ENCODE results near the gene BTD. TPM values are rescaled to one million over a fixed set of nuclear protein-coding genes. Genes with fewer than 3 reads are reported as not detected.
A peak's percentile ranks its signal among the peaks of the same experiment; 100 is the strongest.

BTD gene
- polyA plus RNA-seq, 2 of the 4 experiments (the other 2 are of a cell fraction): 17.6 to 17.8 TPM

DNA sequence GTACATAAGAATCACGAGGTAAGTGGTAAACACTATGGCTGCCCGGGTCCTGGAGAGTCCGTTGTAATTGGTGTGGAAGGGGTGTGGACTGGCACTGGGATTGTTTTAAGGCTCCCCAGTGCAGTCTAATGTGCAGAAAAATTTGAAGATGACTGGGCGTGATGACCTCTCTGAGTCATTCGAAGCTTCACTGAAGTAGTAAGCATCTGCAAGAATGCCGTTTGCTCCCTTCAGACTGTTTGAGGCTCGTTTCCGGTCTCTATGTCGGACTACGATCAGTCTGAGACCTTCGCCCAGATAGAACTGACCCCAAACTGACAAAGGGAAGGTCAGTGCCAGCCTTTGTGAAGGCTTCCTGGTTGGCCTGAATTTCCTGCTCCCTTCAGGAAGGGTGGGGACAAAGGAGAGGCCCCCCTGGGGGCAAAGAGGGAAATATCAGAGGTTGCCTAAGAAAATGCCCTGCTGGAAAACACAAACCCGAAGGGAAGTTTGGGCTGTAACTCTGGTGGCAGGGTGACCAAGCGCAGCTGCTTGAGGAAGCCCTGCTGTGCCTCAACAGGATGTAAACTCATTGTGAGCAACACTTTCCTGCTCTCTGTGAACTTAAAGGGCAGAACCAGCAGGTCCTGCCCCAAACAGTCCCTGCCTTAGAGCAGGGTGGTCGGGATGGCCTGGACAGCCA is 34.6 kb downstream of the BTD start (continued):
- TF ChIP-seq ELK1 (IDR thresholded peaks at IDR 0.05; ENCODE audit: low read depth, low read length): no peak
- TF ChIP-seq, protein P1, sequence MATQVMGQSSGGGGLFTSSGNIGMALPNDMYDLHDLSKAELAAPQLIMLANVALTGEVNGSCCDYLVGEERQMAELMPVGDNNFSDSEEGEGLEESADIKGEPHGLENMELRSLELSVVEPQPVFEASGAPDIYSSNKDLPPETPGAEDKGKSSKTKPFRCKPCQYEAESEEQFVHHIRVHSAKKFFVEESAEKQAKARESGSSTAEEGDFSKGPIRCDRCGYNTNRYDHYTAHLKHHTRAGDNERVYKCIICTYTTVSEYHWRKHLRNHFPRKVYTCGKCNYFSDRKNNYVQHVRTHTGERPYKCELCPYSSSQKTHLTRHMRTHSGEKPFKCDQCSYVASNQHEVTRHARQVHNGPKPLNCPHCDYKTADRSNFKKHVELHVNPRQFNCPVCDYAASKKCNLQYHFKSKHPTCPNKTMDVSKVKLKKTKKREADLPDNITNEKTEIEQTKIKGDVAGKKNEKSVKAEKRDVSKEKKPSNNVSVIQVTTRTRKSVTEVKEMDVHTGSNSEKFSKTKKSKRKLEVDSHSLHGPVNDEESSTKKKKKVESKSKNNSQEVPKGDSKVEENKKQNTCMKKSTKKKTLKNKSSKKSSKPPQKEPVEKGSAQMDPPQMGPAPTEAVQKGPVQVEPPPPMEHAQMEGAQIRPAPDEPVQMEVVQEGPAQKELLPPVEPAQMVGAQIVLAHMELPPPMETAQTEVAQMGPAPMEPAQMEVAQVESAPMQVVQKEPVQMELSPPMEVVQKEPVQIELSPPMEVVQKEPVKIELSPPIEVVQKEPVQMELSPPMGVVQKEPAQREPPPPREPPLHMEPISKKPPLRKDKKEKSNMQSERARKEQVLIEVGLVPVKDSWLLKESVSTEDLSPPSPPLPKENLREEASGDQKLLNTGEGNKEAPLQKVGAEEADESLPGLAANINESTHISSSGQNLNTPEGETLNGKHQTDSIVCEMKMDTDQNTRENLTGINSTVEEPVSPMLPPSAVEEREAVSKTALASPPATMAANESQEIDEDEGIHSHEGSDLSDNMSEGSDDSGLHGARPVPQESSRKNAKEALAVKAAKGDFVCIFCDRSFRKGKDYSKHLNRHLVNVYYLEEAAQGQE (IDR thresholded peaks at IDR 0.05): no peak
- TF ChIP-seq POLR2A (IDR thresholded peaks at IDR 0.05; ENCODE audit: low read length): no peak
- TF ChIP-seq SREBF2 (IDR thresholded peaks at IDR 0.05): no peak
- no peak for TF ChIP-seq ZFP36 (IDR thresholded peaks at IDR 0.05; ENCODE audit: borderline replicate concordance, partially characterized antibody)
- TF ChIP-seq ESRRA (IDR thresholded peaks at IDR 0.05; ENCODE audit: borderline replicate concordance, low read length): no peak
- TF ChIP-seq PHF8 (IDR thresholded peaks at IDR 0.05; ENCODE audit: borderline replicate concordance, low read depth): no peak
- TF ChIP-seq TFCP2L1 (CRISPR knock-in tag; IDR thresholded peaks at IDR 0.05): no peak
- TF ChIP-seq HOXB5 (CRISPR knock-in tag; IDR thresholded peaks at IDR 0.05): peak; percentile 44; the same call in 1 of the 2 replicates
- no peak for TF ChIP-seq POLR2AphosphoS2 (conservative IDR thresholded peaks at IDR 0.05; ENCODE audit: low read length)
- TF ChIP-seq BHLHE40 (IDR thresholded peaks at IDR 0.05; ENCODE audit: low read depth, low read length): no peak
- TF ChIP-seq, protein P2, sequence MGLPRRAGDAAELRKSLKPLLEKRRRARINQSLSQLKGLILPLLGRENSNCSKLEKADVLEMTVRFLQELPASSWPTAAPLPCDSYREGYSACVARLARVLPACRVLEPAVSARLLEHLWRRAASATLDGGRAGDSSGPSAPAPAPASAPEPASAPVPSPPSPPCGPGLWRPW (IDR thresholded peaks at IDR 0.05): no peak
- TF ChIP-seq USF2 (IDR thresholded peaks at IDR 0.05): no peak
- TF ChIP-seq RNF2 (IDR thresholded peaks at IDR 0.05; ENCODE audit: borderline replicate concordance, low read depth): no peak
- no peak; a peak in 1 of 5 replicates for TF ChIP-seq RAD21 (conservative IDR thresholded peaks at IDR 0.05 in 1 of 2, IDR thresholded peaks at IDR 0.05 in 1 of 2)
- TF ChIP-seq FOSL2 (IDR thresholded peaks at IDR 0.05): peak; percentile 44; the same call in 1 of the 2 replicates
- TF ChIP-seq FOSL2 (CRISPR knock-in tag; IDR thresholded peaks at IDR 0.05): peak; percentile 73
- no peak for TF ChIP-seq ZC3H11A (IDR thresholded peaks at IDR 0.05)
- no peak for TF ChIP-seq TP53 (CRISPR knock-in tag; IDR thresholded peaks at IDR 0.05)
- TF ChIP-seq FOXS1 (CRISPR knock-in tag; IDR thresholded peaks at IDR 0.05): no peak
- TF ChIP-seq CBX8 (IDR thresholded peaks at IDR 0.05): no peak
- TF ChIP-seq CBX2 (IDR thresholded peaks at IDR 0.05; ENCODE audit: borderline replicate concordance, low read depth): no peak
- peak in 1 of 2 experiments; percentile 26; a peak in 2 of 5 replicates for TF ChIP-seq JUN (IDR thresholded peaks at IDR 0.05)
- TF ChIP-seq HOXB13 (CRISPR knock-in tag; IDR thresholded peaks at IDR 0.05; ENCODE audit: low read depth): no peak
- TF ChIP-seq MYC (IDR thresholded peaks at IDR 0.05; ENCODE audit: borderline replicate concordance, low read length): no peak
- TF ChIP-seq RARB (CRISPR knock-in tag; IDR thresholded peaks at IDR 0.05): no peak
- TF ChIP-seq EP300 (IDR thresholded peaks at IDR 0.05): peak; percentile 10 to 18; a peak in 1 of 5 replicates
- no peak for TF ChIP-seq CHD4 (IDR thresholded peaks at IDR 0.05; ENCODE audit: borderline replicate concordance)
- TF ChIP-seq JUNB (IDR thresholded peaks at IDR 0.05): peak; percentile 59; the same call in 1 of the 2 replicates
- TF ChIP-seq CTCF (IDR thresholded peaks at IDR 0.05): no peak
- TF ChIP-seq KDM1A (IDR thresholded peaks at IDR 0.05; ENCODE audit: low read depth): no peak
- TF ChIP-seq, protein P3, sequence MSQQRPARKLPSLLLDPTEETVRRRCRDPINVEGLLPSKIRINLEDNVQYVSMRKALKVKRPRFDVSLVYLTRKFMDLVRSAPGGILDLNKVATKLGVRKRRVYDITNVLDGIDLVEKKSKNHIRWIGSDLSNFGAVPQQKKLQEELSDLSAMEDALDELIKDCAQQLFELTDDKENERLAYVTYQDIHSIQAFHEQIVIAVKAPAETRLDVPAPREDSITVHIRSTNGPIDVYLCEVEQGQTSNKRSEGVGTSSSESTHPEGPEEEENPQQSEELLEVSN (IDR thresholded peaks at IDR 0.05; ENCODE audit: borderline replicate concordance, low read depth): peak; percentile 48; the same call in 1 of the 2 replicates
- TF ChIP-seq NR3C1 (IDR thresholded peaks at IDR 0.05): no peak
- no peak for TF ChIP-seq EHMT2 (IDR thresholded peaks at IDR 0.05; ENCODE audit: low read depth)
- TF ChIP-seq CEBPB (IDR thresholded peaks at IDR 0.05): no peak
